HG03460 (cell line): ENCODE results near the gene ANKS1A.

ENCODE experiments used
- ATAC-seq: cut with Tn5 transposase; IDR thresholded peaks from one replicate; pipeline ENCODE4 v1.9.1; 2021; ENCODE audit not compliant: unreplicated experiment

Gene ANKS1A

DNA sequence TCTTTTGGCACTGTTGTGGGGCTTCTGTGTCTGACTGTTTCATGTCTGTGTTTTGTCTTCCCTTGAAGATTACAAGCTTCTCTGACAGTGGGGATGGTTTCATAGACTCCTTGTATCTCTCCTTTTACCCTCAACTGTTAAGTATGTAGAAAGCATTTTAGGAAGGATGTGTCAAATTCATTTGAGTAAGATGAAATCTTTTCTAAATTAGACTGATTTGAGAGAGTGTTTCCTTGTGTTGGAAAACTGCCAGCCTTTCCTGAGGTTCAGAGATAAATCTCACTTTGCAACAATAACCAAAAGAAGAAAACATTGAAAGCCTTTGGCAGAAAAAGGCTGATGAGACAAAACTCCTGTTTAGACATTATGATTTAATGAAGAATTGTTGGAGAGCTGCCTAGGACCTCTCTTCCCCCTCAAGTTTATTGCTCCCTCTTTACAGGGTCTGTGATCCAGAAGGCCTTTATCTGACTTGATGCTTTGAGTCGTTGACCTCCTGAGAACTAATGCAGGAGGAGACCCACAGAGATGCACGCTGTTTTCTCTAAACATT, 68.3 kb downstream of the ANKS1A start:
- ATAC-seq: no peak

DNA sequence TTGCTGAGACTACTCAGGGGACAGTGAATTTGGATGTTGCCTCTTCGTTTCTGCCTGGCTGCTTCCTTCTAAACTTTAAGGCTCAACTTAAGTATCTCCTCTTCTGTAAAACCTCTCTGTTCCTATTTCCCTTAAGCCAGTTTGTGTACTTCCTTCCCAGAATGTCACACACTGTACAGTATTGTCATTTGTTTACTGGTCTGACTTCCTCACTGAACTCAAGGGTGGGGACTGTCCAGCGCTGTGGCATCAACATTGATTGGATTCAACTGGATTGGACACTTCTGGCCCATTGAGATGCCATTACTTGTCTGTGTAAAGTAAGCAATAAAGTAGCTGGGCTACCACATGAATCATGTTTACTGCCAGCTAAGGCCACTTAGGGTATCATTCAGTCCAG, 69.7 kb downstream of the ANKS1A start:
- ATAC-seq: no peak

DNA sequence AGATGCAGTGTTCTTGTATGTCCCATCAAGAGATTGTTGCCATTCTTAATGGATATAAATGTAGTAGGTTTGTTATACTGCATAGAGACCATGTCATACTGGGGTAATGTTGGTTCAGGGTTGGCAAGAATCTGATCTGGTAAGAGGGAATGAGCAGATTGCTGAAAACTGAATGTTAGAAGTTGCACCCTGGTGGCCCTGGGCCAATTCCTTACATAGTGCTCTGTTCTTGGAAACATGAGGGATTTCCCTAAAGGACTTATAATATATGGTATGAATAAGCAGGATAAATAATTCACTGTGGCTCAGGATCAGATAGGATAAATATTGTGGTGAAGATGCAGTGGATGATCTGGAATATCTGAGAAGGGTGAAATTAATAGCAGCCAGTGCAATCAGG, 70.2 kb downstream of the ANKS1A start:
- ATAC-seq: no peak

DNA sequence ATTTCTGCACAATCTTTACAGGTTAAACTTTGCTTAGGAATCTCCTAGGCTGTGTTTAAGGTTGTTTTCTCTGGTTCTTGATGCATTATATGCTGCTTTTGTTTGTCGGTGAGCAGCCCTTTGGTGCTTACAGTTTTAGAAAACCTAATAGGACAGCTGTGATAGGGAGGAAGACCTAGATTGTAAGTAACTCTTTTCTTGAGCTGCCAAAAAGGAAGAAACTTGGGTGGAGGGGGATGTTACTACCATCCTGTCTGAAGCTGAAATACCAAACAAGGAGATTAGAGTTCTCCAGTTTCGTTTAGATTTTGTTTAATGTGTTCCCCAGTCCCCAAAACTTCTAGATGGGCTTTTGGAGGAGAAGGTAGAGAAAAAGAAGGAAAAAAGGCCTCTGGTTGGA, 72.0 kb downstream of the ANKS1A start:
- ATAC-seq: no peak

DNA sequence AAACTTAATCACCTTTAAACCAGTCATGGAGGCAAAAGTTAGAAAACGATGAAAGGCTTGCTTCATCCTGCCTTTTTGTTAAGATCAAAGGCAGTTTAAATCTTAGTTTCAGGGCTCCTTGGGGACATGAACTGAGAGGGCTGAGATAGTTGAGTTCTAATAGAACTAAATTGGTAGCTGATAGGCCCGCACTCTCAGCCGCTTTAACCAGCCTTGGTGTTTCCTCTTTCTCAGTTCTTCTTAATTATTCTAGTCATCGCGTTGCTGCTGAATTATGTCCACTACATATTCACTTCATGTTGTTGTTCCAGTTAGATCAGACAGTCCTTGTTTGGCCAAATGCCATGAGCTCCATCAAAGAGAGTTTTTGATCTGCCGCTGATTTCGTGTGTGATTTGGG, 72.5 kb downstream of the ANKS1A start:
- no peak for ATAC-seq

DNA sequence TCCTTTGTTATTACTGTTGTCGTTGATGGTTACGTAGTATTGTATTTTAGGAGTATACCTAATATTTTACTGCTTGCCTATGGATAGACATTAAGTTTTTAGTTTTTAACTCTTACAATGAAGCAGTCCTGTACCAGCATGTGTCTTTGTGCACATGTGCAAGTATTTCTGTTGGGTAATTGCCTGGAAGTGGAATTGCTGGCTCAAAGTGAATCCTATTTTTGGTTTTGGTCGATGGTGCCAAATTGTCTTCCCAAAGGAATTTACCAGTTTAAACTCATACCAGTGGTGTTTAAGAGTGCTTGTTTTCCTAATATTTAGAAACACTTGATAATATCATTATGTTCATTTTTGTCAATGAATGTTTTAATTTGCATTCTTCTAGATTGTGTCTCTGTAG, 75.5 kb downstream of the ANKS1A start:
- ATAC-seq: no peak

DNA sequence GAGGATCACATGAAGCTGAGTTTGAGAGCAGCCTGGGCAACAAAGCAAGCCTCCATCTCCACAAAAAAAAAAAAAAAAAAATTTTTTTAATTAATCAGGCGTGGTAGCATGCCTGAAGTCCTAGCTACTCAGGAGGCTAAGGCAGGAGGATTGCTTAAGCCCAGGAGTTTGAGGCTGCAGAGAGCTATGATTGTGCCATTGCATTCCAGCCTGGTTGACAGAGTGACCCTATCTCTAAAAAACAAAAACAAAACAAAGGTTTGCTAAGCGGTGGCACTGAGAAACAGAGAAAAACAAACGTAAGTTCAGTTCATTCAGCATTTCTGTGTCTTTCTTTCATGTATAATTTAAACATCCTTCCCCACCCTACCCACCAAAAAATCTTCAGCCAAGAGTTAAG, 78.4 kb downstream of the ANKS1A start:
- no peak for ATAC-seq

DNA sequence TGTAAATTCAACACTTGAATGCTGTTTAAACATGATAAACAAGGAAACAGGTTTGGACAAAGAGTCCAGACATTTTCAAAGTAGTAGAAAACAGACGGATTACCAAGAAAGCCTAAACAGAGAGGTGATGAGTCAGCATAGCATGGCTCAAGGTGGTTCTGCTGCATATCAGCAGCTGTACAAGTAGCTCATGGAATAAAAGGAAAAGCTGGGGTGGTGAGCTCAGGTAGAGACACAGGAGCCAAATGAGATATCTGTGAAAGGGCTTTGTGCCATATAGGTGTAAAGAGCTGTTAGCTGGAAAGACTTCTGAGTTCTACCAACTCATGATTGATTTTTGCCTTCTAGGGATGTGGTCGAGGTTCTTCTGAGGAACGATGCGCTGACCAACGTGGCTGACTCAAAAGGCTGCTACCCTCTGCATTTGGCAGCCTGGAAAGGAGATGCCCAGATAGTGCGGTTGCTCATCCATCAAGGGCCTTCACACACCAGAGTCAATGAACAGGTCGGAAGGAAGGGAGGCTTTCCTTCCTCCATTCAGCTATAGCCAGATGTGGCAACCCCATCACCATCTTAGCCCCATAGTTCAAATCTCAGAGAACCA, 80.7 kb downstream of the ANKS1A start:
- ATAC-seq: no peak

DNA sequence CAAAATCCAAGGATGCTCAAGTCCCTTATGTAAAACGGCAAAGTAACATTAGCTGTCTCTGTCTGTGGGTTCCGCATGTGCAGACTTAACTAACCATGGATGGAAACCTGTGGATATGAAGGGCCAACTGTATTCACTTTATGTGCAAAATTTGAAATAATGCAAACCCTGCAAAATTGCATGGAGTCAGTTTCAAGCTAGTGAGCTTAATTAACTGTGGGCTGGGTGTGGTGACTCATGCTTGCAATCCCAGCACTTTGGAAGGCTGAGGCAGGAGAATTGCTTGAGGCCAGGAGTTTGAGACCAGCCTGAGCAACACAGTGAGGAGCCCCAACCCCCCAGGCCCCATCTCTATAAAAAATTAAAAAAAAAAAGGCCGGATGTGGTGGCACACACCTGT, 81.4 kb downstream of the ANKS1A start:
- no peak for ATAC-seq

DNA sequence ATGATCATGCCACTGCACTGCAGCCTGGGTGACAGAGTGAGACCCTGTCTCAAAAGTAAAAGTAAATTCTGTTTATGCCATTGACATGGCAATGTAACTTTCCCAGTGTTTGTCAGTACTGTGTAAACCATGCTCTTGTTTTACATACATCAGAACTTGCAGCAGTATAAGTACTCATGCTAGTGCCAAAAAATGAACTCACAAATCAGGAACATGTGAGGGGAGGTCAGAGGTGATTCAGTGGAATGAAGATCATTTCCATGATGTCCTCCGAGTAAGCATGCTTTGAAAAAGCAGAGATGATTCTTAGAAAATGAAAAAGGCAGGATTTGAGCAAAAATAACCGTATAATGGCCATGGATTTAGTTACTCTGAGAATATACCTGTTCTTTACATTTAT, 81.9 kb downstream of the ANKS1A start:
- ATAC-seq: no peak

DNA sequence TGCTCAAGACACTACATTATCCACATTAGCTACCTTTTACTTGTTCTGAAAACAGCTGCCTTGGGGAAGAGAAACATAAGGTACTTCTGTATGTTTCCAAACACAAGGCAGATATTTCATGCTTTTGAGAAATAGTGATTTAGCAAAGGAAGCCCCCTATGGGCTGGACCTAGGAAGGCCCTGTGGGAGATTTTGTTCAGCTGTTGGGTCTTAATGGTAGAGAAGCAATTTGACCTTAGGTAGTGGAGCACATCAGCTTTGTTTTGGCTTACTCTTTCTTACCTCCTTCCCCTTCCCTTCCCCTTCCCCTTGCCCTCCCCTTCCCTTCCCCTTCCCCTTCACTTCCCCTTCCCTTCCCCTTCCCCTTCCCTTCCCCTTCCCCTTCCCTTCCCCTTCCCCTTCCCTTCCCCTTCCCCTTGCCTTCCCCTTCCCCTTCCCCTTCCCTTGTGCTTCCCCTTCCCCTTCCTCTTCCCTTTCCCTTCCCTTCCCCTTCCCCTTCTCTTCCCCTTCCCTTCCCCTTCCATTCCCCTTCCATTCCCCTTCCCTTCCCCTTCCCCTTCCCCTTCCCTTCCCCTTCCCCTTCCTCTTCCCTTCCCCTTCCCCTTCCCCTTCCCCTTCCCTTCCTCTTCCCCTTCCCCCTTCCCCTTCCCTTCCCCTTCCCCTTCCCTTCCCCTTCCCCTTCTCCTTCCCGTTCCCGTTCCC, 84.6 kb downstream of the ANKS1A start:
- ATAC-seq: no peak

DNA sequence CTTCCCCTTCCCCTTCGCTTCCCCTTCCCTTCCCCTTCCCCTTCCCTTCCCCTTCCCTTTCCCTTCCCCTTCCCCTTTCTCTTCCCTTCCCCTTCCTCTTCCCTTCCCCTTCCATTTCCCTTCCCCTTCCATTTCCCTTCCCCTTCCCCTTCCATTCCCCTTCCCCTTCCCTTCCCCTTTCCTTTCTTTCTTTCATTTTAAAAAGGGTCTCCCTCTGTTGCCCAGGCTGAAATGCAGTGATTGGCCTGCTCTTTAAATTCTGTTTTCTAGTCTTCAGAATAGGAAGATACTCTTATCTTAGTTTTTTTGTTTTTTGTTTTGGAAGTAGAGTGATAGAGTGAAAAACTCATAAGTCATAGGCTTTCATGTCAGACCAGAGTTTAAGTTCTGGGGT, 85.2 kb downstream of the ANKS1A start:
- ATAC-seq: no peak

DNA sequence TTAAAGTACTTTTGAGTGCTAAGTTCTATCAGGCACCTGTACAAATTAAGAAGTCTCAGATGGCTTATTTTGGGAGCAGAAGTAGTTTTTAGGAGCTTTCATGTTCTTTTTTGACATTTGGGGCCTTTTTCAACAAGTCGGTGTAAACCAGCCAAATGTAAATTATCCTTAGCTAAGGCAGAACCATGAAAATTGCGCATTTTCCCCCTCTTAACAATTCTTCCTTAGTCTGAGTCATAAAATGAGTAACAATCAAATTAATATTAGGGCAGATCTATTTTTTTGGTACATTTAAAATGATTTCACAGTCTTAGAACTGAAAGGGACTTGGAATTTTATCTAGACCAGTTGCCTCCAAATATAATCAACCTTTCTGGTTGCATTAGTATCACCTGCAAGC, 87.2 kb downstream of the ANKS1A start:
- no peak for ATAC-seq

DNA sequence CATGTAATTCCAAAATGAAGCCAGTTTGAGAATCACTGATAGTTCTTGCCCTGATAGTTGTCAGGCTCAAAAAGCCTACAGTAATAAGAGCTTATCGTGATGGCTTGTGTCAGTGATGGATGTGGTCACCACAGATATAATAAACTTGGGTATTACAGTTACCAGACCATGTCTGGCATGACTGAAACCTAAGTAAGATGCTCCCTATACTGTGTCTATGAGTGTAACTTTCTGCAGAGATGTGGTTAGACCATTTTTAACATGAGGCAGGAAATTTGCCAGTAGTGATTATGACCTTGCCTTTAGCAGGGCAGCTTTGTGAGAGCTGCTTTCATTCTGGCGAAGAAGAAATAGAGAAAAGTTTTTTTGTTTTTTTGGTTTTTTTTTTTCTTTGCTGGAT, 90.2 kb downstream of the ANKS1A start:
- ATAC-seq: no peak

DNA sequence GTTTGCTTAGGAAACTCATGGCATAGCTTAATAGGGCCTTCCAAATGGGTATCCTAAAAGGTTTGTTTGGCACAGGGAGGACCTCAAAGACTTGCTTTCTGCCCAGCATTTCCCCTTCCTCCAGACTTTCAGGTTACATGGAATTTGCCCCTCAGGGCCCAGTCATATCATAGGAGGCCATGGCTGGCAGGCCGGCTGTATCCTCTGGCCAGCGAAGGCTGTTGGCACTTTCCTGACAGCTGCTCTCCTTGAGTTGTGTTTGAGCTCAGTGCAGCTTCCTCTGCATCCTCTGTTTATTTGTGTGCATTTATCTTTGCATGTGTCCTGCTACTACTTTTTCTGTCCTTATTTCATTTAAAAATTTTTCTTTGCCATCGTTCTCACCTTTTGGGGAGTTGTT, 90.9 kb downstream of the ANKS1A start:
- no peak for ATAC-seq

DNA sequence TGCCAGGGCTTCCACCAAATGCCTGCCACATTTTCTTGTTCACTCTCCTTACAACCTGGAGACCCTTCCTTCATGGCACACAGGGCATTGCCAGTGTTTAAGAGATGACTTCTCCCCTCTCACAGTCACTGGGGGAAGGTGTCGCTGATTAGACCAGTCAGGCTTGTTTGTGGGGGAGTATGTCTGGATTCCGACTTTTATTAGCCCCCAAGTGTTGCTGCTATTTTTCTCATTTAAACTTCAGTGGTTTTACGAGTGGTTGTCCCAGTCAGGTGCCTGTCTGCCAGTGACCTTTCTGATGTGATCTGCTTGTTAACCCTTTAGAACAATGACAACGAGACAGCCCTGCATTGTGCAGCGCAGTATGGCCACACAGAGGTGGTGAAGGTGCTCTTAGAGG, 92.3 kb downstream of the ANKS1A start:
- ATAC-seq: no peak

DNA sequence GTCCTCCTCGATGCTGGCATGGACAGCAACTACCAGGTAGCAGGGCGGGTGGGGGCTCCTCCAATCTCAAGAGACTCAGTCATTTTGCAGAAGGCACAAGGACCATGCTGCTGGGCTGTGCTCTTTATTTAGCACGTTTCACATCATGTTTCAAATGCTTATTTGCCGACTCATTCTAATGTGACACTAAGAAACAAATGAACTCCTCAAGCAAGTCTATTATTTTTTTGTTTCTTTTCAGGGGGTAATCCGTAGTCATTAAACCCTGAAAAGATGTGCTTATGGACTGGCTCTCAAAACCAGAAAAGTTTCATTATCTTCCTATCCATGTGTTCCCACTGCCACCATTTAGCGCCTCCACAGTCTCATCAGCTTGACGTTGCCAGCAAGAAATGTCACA, 92.9 kb downstream of the ANKS1A start:
- ATAC-seq: no peak

DNA sequence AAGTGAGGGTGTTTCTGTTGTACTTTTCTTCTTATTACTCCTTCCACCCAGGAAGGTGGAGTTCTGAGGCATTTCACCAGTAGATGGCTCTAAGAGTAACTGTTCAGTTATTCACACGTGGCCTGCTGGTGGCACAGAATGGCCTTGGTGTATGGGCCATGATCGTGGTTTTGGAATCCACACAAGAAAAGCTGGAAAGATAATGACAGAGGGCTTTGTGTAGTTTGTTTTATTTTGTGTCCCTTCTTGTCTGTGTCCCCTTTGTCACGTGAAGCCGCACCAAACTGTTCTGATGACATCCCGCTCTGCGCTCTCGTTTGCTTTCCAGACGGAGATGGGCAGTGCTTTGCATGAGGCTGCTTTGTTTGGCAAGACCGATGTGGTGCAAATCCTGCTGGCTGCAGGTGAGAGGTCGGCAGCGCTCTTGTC, 93.4 kb downstream of the ANKS1A start:
- no peak for ATAC-seq

DNA sequence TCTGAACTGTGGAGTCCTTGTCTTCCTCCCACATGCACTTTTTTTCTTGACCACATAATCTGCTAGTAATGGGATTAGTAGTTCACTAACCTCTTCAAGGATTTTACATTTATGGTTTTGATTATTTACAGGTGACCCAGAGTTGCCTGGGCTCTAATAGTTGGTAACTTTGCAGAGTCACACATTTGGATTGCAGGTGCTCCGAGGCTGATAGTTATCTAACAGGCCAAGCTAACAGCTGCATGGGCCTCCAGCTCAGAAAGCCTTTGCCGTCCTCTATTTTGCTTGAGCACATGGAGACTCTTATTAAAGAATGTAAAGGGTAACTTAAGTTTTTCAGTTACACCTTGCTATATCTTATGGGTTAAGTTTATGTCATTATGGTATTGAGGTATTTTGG, 95.4 kb downstream of the ANKS1A start:
- ATAC-seq: no peak

DNA sequence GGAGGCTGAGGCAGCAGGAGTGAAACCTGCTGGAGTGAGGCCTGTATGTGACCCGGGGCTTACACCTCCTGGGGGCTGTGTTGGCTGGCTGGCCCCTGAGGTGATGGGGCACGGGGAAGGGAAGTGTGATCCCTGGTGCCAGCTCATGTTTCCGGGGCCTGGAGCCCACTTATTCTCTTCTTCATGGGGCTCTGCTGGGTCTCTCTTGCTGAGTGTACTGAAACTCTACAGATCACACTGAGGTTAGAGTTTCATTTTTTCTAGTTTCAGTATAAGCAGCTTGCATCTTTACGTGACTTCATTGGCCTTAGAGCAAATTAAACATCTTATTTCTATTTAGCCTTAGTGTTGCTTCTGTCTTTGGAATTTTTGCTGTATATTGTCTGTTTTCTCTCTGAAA, 96.2 kb downstream of the ANKS1A start:
- no peak for ATAC-seq

DNA sequence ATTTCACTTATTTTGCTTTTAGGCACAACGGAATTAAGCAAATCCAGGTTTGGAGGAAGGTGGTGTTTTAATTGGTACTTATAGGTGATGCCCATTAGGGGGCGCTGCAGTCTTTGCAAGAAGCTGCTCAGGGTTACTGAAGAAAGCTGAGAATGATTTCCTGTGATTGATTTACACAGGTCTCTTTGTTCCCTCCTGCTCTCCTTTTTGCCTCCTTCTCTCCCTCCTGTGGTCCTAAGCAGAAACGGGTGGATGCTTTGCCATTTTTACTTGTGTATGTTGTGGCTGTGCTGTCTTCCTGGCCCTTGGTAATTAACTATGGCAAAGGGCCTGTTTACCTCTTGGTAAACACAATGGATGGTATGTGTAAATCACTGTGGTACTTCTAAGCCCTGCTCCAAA, 97.8 kb downstream of the ANKS1A start:
- no peak for ATAC-seq

DNA sequence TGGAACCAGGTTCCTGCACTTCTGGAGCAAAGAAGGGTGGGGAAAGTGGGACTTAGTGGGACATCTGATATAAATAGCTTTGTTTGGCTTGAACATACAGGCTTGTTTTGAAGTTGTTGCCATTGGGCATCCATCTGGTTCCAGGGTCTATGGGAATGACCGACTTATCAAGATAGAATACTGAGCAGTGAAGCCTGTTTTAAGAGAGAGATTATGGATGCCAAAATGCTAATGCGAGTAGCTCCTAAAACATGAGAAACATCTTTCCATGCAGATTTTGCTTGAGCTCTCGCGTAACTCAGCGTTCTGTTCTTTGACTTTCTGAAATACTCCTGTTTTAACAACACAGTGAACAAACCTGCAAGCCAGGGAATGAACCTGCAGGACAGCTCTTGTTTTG, 98.5 kb downstream of the ANKS1A start:
- no peak for ATAC-seq
